HG02759 (cell line): ENCODE data around the gene SET.

Experiments used
- ATAC-seq: cut with Tn5 transposase; IDR thresholded peaks from one replicate; pipeline ENCODE4 v1.9.1; 2021; ENCODE audit warnings: mild to moderate bottlenecking, moderate library complexity; ENCODE audit not compliant: unreplicated experiment

Gene SET

GRCh38 chr9:128707446-128707845 is 18.4 kb downstream of the SET start:
- no peak for ATAC-seq

GRCh38 chr9:128712451-128713410 is 23.7 kb downstream of the SET start:
- no peak for ATAC-seq

GRCh38 chr9:128713411-128713780 is 24.4 kb downstream of the SET start:
- ATAC-seq = no peak

- ATAC-seq = no peak
These were observed 25.0 kb downstream of the SET start for GRCh38 chr9:128713941-128714573.

- ATAC-seq = no peak
These were observed 25.8 kb downstream of the SET start for GRCh38 chr9:128714586-128715435.

- no peak for ATAC-seq
These were observed 26.4 kb downstream of the SET start for GRCh38 chr9:128715436-128715750.

- no peak for ATAC-seq
These were observed 27.7 kb downstream of the SET start for GRCh38 chr9:128716581-128717254.

- ATAC-seq = no peak
These were observed 29.0 kb downstream of the SET start for GRCh38 chr9:128718047-128718446.

GRCh38 chr9:128718475-128718874 is 29.5 kb downstream of the SET start:
- no peak for ATAC-seq

- no peak for ATAC-seq
These were observed 31.0 kb downstream of the SET start for GRCh38 chr9:128719919-128720605.

- no peak for ATAC-seq
These were observed 31.9 kb downstream of the SET start for GRCh38 chr9:128720841-128721486.

GRCh38 chr9:128721487-128722010 is 32.5 kb downstream of the SET start:
- ATAC-seq = no peak

GRCh38 chr9:128722380-128723351 is 33.6 kb downstream of the SET start:
- no peak for ATAC-seq

- ATAC-seq = no peak
These were observed 34.4 kb downstream of the SET start for GRCh38 chr9:128723352-128723865.

GRCh38 chr9:128723866-128724743 is 35.1 kb downstream of the SET start, which contains the start of gene ZDHHC12:
Gene ZDHHC12, minus strand, starts transcription at chr9:128724127. Its CDS starts 34 bp downstream, at chr9:128724093.
- peak; percentile 95 for ATAC-seq

- no peak for ATAC-seq
These were observed 35.8 kb downstream of the SET start for GRCh38 chr9:128724744-128725211.
